ENCODE measurements around the gene DND1. TPM values are rescaled to one million over a fixed set of nuclear protein-coding genes. Genes with fewer than 3 reads are reported as not detected.

Gene DND1
- total and polyA plus RNA-seq, 4 donors = 0.60 to 1.9 (median 1.6) TPM

DNA sequence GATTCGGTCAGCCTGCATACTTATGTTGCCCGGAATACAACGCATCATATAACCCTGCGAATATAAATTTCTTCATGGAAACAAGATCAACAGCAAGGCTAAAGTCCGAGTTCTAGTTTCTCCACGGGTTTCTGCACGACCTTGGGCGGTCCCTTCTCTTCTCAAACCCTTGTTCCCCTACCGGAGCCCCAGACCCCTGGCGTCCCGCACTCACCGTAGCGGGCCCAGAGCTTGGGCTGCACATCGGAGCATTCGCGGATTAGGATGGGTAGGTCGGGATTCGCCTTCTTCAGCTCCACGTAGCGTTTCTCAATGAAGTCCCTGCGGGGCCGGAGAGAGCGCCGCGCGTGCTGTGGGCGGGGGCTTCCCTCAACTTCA is 26.3 kb downstream of the DND1 start:
- ATAC-seq (ENCODE audit: insufficient read depth, low FRiP score) (peak; percentile 3), DNase-seq (no peak)
- peaks cover 5 to 41% (median 32%) of the 10 kb centered on the region in 4 donors for H3K36me3 ChIP-seq (ENCODE audit: control insufficient read depth in 4 of 4, insufficient read depth in 4 of 4, low read length in 4 of 4)
- peak overlapping the region in 1 of 2 donors; percentile 61 for H3K9ac ChIP-seq (ENCODE audit: insufficient read depth in 1 of 2, low read length in 2 of 2)
- peaks cover 0 to 15% (median 5%) of the 10 kb centered on the region in 5 donors for H3K4me1 ChIP-seq (ENCODE audit: control insufficient read depth in 5 of 5, insufficient read depth in 5 of 5, low read length in 5 of 5)
- H3K4me3 ChIP-seq = peak overlapping the region; percentile 92
- TF ChIP-seq, protein P1, sequence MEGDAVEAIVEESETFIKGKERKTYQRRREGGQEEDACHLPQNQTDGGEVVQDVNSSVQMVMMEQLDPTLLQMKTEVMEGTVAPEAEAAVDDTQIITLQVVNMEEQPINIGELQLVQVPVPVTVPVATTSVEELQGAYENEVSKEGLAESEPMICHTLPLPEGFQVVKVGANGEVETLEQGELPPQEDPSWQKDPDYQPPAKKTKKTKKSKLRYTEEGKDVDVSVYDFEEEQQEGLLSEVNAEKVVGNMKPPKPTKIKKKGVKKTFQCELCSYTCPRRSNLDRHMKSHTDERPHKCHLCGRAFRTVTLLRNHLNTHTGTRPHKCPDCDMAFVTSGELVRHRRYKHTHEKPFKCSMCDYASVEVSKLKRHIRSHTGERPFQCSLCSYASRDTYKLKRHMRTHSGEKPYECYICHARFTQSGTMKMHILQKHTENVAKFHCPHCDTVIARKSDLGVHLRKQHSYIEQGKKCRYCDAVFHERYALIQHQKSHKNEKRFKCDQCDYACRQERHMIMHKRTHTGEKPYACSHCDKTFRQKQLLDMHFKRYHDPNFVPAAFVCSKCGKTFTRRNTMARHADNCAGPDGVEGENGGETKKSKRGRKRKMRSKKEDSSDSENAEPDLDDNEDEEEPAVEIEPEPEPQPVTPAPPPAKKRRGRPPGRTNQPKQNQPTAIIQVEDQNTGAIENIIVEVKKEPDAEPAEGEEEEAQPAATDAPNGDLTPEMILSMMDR (IDR thresholded peaks at IDR 0.05; ENCODE audit: control extremely low read depth, extremely low read depth) = no peak
- no peaks in the 10 kb centered on the region for H3K27me3 ChIP-seq (ENCODE audit: control insufficient read depth in 3 of 3, insufficient read depth in 3 of 3, low read length in 2 of 3)
- 0 to 1% methylated on average over 27 of the region's 27 CpGs for WGBS, 2 donors
- peak overlapping the region; percentile 88 to 95 for H3K27ac ChIP-seq (ENCODE audit: low read depth in 1 of 2, low read length in 1 of 2)
- no peaks in the 10 kb centered on the region for H3K9me3 ChIP-seq (ENCODE audit: control insufficient read depth in 4 of 4, insufficient read depth in 3 of 4, low read length in 3 of 4)

DNA sequence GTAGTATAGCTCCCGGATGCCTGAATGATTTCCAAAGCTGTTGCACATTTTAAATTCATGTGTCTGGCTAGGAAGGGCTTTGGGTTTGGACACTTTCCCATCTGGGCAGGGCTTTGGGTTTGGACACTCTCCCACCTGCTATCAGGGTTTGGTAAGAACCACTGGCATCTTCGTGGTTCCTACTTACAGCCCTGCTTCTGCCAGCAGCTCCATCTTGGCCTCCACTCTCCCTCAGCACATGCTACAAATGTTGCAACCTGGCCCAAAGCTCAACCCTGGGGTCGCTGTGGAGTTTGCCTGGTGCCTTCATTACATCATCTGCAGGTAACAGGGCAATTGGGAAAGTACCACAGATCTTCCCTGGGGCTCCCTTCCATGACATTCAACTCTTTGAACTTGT is 30.7 kb downstream of the DND1 start:
- DNase-seq (no peak), ATAC-seq (ENCODE audit: insufficient read depth, low FRiP score) (no peak)
- no peaks in the 10 kb centered on the region for H3K9me3 ChIP-seq (ENCODE audit: control insufficient read depth in 4 of 4, insufficient read depth in 3 of 4, low read length in 3 of 4)
- no peak overlapping the region for H3K4me3 ChIP-seq
- 61 to 66% methylated on average over 3 of the region's 3 CpGs for WGBS, 2 donors
- H3K9ac ChIP-seq (ENCODE audit: insufficient read depth in 1 of 2, low read length in 2 of 2) = no peak overlapping the region
- no peaks in the 10 kb centered on the region for H3K27me3 ChIP-seq (ENCODE audit: control insufficient read depth in 3 of 3, insufficient read depth in 3 of 3, low read length in 2 of 3)
- TF ChIP-seq, protein P1 (IDR thresholded peaks at IDR 0.05; ENCODE audit: control extremely low read depth, extremely low read depth) = no peak
- H3K27ac ChIP-seq (ENCODE audit: low read depth in 1 of 2, low read length in 1 of 2) = no peak overlapping the region
- peaks cover 0 to 26% (median 23%) of the 10 kb centered on the region in 4 donors for H3K36me3 ChIP-seq (ENCODE audit: control insufficient read depth in 4 of 4, insufficient read depth in 4 of 4, low read length in 4 of 4)
- peaks cover 3 to 20% (median 8%) of the 10 kb centered on the region in 5 donors for H3K4me1 ChIP-seq (ENCODE audit: control insufficient read depth in 5 of 5, insufficient read depth in 5 of 5, low read length in 5 of 5)

DNA sequence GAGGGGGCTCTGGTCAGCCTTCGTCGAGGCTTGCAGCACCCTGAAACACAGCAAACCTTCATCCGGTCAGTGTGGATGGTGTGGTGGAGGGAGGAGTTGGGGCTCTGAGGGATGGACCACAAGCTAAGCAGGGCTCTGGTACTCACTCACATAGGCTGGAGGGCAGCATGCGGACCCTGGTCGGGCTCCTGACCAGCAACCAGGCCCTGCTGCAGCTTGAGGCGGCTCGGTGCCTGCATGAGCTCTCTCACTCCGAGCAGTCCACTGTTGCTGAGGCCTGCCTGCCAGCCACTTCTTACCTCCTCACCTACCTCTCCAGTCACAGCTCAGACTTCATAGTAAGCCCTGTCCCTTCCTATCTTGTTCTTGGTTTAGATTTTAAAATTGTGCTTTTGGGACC is 31.7 kb downstream of the DND1 start:
- H3K4me3 ChIP-seq = no peak overlapping the region
- 92 to 95% methylated on average over 8 of the region's 8 CpGs for WGBS, 2 donors
- H3K36me3 ChIP-seq (ENCODE audit: control insufficient read depth in 4 of 4, insufficient read depth in 4 of 4, low read length in 4 of 4) = peaks cover 0 to 26% (median 23%) of the 10 kb centered on the region in 4 donors
- DNase-seq (no peak), ATAC-seq (ENCODE audit: insufficient read depth, low FRiP score) (no peak)
- H3K9ac ChIP-seq (ENCODE audit: insufficient read depth in 1 of 2, low read length in 2 of 2) = no peak overlapping the region
- H3K27ac ChIP-seq (ENCODE audit: low read depth in 1 of 2, low read length in 1 of 2) = no peak overlapping the region
- H3K9me3 ChIP-seq (ENCODE audit: control insufficient read depth in 4 of 4, insufficient read depth in 3 of 4, low read length in 3 of 4) = no peaks in the 10 kb centered on the region
- H3K27me3 ChIP-seq (ENCODE audit: control insufficient read depth in 3 of 3, insufficient read depth in 3 of 3, low read length in 2 of 3) = no peaks in the 10 kb centered on the region
- peaks cover 2 to 17% (median 8%) of the 10 kb centered on the region in 5 donors for H3K4me1 ChIP-seq (ENCODE audit: control insufficient read depth in 5 of 5, insufficient read depth in 5 of 5, low read length in 5 of 5)
- TF ChIP-seq, protein P1 (IDR thresholded peaks at IDR 0.05; ENCODE audit: control extremely low read depth, extremely low read depth) = no peak
